Dedifferentiated amniotic fluid mesenchymal stem cell (primary cell): ENCODE results near the gene FTCD.
"Not testable (repeated sequence)": the region's sequence is repeated elsewhere in the genome, so short reads cannot be mapped to it uniquely, and the experiment has no call there.

Source experiments
- DNase-seq: peaks from one replicate; pipeline ENCODE4 v3.0.0-alpha.2; 2016; ENCODE audit errors: extremely low spot score

Gene FTCD

GRCh38 chr21:46171996-46172862, 16.9 kb upstream of the FTCD start:
- no peak for DNase-seq

GRCh38 chr21:46171585-46171984, 16.2 kb upstream of the FTCD start:
- no peak for DNase-seq

- DNase-seq = not testable (repeated sequence)
These were observed 15.2 kb upstream of the FTCD start for GRCh38 chr21:46170436-46171193.

GRCh38 chr21:46168659-46169386, 13.4 kb upstream of the FTCD start:
- no peak for DNase-seq

- no peak for DNase-seq
These were observed 12.9 kb upstream of the FTCD start for GRCh38 chr21:46168238-46168637.

- DNase-seq = no peak
These were observed 9.7 kb upstream of the FTCD start for GRCh38 chr21:46165098-46165497.

- no peak for DNase-seq
These were observed 8.0 kb upstream of the FTCD start for GRCh38 chr21:46163380-46163779.

GRCh38 chr21:46161633-46162592, 6.5 kb upstream of the FTCD start:
- DNase-seq = no peak

GRCh38 chr21:46160907-46161632, 5.7 kb upstream of the FTCD start:
- no peak for DNase-seq

GRCh38 chr21:46160657-46160906, 5.2 kb upstream of the FTCD start:
- no peak for DNase-seq

- DNase-seq = no peak
These were observed 4.7 kb upstream of the FTCD start for GRCh38 chr21:46159841-46160656.

- DNase-seq = no peak
These were observed 4.0 kb upstream of the FTCD start for GRCh38 chr21:46159390-46159789.

GRCh38 chr21:46158666-46159300, 3.4 kb upstream of the FTCD start:
- DNase-seq = no peak

GRCh38 chr21:46157987-46158451, 2.6 kb upstream of the FTCD start:
- DNase-seq = no peak

GRCh38 chr21:46157396-46157986, 2.1 kb upstream of the FTCD start:
- no peak for DNase-seq

- DNase-seq = no peak
These were observed 1.3 kb upstream of the FTCD start for GRCh38 chr21:46156678-46157077.

GRCh38 chr21:46156378-46156645, 933 bp upstream of the FTCD start:
- DNase-seq = no peak

GRCh38 chr21:46154955-46155513, 345 bp downstream of the FTCD start:
- no peak for DNase-seq
